HG03521 (cell line): ENCODE measurements around the gene NFXL1.

ENCODE experiments used
- ATAC-seq: cut with Tn5 transposase; IDR thresholded peaks from one replicate; pipeline ENCODE4 v1.9.1; 2021; ENCODE audit warnings: mild to moderate bottlenecking, moderate library complexity; ENCODE audit not compliant: unreplicated experiment

NFXL1 gene

DNA sequence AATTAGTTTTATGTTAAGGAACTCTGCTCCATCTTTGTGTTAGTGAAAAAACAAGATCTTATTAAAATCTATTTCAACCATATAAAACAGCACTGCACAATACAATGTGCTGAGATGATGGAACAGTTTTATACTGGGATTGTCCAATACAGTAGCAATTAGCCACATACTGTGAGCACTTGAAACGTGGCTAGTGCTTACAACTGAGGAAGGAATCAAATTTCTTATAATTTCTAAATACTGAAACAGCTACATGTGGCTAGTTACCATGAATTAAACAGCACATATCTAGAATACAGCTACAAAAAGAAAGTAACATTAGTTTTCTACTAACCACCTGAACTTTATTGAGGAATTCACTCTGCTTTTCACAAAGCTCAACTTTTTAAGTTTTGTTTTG is 14.7 kb downstream of the NFXL1 start:
- ATAC-seq, result no peak

DNA sequence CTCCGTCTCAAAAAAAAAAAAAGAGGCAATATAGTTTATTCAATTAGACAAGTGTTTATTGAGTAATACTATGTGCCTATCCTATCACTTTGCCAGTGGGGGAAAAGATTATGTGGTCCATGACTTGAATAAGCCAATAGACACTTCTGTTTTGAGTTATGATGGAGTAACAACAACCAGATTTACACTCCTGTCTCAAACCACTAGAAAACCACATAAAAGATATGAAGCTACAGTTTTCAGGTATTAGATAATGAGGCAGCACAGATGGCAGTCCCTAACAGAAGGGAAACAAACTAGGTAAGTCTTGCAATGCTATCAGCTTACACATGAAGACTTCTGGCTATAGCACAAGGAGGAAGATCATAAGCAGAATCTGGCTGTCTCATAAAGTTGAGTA is 22.5 kb downstream of the NFXL1 start:
- no peak for ATAC-seq

DNA sequence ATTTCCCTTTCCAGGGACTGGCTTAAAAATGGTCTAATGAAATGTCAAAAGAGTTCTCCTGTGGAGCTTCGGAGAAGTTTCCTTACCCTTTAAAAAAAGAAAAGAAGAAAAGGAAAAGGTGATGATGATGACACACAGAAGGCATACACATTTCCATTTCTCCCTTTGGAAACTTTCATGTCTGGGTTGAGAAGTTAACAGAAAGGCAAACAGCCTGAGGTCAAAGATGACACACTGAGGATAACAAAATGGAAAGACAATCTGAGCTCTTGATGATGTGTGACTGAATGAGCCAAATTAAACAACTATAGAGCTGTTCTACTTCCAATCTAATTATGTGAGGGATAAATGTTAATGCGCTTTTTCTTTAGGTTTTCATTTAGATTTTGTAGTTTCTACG is 32.2 kb downstream of the NFXL1 start:
- no peak for ATAC-seq

GRCh38 chr4:47879458-47879857 is 34.9 kb downstream of the NFXL1 start:
- ATAC-seq, result no peak

DNA sequence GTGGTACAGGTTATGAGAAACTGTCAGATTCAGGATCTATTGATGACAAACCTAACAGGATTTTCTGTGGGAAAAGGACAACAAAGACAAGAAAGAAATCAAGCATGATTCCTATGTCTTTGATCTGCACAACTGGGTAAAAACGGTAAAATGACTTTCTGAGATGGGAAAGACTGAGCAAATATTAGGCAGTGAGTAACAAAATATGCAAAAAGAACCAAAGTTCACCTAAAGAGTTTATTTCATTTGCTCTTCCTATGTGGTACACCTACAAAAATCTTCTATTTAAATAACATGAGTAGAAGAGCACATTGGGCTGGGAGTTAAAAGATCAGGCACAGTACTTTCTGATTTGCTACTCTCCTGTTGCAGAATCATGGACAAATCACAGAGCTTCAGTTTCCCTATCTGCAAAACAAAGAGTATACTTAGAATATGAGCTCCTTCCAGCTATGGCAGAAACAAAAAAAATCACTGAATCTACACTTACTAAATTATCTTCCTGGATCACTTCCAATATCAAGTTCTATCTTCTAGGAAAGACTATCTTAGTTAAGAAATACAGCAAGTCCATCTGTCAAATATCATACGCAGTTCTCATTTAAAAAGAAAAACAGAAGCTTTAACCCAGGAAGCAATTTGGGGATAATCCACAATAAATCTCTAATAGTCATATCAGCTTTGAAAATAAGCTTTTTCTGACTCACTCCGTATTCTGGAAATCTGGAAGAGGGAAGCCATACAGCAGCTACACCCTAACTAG is 37.4 kb downstream of the NFXL1 start:
- no peak for ATAC-seq

DNA sequence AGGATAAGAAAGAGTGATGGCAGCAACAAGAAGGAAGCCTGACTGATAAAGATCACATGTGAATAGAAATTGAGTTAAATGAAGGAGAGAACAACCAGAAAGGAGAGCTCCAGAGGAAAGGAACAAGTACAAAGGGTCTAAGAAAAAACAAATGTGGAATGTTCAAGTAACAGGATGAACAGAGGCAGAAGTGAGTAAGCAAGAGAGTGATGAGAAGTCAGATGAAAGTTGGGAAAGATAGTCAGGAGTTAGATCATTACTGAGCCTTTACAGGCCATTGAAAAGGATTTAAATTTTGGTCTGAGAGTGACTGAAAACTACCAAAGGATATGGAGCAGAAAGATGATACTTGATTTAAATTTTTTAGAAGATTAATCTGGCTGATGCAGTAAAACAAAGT is 38.1 kb downstream of the NFXL1 start:
- no peak for ATAC-seq

DNA sequence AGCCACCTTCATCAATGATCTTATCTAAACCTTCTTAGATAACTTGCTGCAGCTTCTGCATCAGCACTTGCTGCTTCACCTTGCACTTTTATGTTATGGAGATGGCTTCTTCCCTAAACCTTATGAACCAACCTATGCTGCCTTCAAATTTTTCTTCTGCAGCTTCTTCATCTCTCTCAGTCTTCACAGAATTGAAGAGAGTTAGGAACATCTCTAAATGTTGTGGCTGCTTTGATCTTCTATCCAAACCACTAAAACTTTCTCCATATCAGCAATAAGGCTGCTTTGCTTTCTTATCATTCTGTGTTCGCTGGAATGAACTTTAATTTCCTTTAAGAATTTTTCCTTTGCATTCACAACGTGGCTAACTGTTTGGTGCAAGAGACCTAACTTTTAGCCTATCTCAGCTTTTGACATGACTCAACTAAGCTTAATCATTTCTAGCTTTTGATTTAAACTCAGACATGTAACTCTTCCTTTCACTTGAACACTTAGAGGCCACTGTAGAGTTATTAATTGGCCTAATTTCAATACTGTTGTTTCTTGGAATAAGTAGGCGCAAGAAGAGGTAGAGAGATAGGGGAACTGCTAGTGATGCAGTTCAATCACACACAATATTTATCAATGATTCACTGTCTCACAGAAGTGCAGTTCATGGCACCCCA is 40.4 kb downstream of the NFXL1 start:
- no peak for ATAC-seq

GRCh38 chr4:47863486-47863885 is 50.9 kb downstream of the NFXL1 start:
- no peak for ATAC-seq

GRCh38 chr4:47862297-47862696 is 52.1 kb downstream of the NFXL1 start:
- ATAC-seq, result no peak

DNA sequence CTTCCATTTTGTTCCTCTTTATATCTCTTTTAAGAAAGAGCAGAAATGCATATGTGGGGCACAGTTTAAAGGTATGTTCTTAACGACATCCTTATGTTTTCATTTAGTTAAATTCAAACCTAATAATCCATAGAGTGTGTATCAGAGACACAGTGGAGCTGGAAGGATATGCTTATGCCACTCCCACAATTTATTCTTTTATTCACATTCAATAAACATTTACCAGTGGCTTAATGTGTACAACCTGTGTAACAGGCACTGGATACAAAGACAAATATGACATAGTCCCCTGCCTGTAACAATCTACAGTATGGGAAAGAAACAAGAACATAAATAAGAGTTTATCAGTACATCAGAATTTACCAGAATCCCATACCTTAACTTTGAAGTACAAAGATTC is 54.1 kb downstream of the NFXL1 start:
- no peak for ATAC-seq

DNA sequence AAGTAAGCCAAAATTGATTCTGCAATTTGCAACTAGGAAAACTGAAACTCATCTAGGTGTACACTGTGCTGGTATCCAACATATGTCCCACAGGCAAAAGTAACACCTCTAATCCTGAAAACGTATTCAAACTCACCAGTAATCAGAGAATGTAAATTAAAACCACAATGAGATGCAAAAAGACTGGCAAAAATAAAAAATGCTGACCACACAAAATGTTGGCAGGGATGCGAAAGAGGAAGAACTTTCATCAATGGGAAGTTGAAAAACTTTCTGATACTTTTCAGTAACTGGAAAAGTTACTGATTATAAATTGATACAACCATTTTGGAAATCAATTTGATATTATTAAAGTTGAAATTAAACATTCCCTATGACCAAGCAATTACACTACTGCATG is 56.4 kb downstream of the NFXL1 start:
- ATAC-seq, result no peak

DNA sequence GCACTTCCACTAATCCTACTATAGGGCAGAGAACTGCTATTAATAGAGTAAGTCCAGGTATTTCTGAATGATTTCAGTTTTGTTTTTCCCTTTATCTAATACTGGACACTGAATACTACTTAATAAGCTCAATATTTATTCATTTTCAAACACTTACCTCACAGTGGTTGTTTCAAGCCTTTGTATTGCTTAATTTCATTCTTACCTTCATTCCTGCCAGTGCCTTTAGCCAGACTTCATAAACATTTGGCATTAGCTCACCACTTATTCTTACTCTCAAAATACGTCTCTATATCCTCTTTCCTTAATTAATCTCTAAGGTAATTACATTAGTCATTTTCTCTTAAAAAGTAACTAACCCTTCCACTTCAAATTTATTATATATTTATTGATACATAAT is 57.7 kb downstream of the NFXL1 start:
- no peak for ATAC-seq

GRCh38 chr4:47855350-47855749 is 59.0 kb downstream of the NFXL1 start:
- no peak for ATAC-seq

DNA sequence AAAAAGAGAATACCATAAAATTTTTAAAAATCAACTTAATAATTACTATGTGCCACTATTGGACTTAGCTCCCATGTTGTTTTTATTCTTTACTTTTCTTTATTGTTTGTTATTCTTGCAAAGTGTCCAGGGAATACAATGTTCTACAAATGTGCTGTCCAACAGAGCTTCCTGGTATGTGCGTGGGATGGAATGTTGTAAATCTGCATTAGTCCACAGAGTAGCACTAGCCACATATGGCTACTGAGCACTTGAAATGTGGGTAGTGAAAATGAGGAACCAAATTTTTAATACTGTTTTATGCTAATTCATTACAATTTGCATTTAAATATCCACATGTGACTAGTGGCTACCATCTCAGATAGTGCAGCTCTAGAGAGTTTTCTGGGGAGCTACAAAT is 62.2 kb downstream of the NFXL1 start:
- no peak for ATAC-seq

DNA sequence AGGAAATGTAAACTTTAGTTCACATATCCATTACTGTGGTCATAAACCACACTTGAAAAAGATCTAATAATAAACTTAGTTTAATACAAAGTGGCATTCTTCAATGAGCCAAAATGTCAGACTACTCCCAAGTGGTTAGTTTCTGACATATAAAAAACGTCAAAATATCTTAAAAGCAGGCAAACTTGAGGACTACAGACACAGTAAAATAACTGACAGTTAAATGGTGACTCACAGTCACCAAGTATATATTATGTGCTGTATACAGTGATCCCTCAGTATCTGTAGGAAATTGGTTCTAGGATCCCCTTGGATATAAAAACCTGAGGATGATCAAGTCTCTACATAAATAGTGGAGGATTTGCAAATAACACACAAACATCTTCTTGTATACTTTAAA is 64.9 kb downstream of the NFXL1 start:
- no peak for ATAC-seq

DNA sequence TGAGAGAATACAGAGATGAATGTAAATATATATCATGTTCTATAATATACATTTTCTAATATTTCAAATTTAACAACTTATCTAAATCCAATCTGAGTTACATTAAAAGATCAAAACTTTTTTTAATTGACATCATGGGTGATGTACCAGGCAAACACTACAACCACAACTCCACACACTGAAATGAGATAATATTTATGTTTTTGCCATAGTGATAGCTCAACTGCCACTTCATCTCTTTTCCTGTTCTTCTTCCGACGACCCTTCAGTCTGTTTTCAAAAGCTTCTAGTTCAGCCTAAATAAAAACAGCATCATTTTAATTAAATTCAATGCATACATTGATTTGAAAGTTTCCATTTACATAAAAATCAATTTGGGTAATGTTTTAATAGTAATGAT is 66.3 kb downstream of the NFXL1 start:
- no peak for ATAC-seq

- no peak for ATAC-seq
These were observed 71.4 kb downstream of the NFXL1 start for GRCh38 chr4:47842985-47843384.

- no peak for ATAC-seq
These were observed 74.1 kb downstream of the NFXL1 start for GRCh38 chr4:47840291-47840690.

- peak; percentile 62 for ATAC-seq
These were observed 75.1 kb downstream of the NFXL1 start for GRCh38 chr4:47839259-47839658.

DNA sequence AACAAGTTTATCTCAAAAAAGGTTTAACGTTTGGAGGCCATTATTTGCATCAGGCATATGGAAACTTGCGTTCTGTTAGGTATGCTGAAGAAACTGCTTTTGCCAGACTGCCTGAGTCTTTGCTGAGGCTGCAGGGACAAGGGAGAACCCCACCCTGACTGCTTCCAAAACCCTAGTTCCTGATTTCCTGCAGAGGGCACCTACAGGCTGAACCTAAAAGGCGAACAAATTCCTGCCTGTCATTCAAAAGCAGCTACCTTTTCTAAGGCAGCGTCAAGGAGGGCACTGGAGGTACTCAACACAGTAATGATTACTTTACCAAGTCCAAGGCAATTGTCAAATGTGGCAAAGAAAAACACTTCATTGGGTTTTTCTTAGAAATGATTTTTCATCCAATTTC is 75.9 kb downstream of the NFXL1 start:
- no peak for ATAC-seq

DNA sequence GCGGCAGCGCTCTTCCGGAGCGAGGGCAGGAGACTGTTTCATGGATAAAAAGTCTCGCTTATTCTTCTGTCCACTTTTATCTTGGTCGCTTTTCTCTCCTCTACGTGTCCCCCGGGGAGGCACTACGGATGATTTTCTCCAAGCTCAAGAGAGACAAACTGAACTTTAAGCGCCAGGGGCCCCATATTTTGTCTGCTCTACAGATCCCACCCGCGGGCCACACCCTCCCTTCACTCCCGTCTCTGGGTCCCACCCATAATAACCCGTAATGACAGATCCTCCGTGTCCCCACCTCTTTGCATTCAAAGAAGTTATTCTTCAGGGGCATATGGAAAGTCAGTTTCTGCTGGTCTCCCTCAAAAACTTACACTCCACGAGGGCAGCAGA is 76.5 kb downstream of the NFXL1 start, which contains the start of gene CORIN:
CORIN (minus strand) TSS at position 160 of the 387 bp plus-strand sequence; CDS start at position 42, 118 bp downstream.
- no peak for ATAC-seq

DNA sequence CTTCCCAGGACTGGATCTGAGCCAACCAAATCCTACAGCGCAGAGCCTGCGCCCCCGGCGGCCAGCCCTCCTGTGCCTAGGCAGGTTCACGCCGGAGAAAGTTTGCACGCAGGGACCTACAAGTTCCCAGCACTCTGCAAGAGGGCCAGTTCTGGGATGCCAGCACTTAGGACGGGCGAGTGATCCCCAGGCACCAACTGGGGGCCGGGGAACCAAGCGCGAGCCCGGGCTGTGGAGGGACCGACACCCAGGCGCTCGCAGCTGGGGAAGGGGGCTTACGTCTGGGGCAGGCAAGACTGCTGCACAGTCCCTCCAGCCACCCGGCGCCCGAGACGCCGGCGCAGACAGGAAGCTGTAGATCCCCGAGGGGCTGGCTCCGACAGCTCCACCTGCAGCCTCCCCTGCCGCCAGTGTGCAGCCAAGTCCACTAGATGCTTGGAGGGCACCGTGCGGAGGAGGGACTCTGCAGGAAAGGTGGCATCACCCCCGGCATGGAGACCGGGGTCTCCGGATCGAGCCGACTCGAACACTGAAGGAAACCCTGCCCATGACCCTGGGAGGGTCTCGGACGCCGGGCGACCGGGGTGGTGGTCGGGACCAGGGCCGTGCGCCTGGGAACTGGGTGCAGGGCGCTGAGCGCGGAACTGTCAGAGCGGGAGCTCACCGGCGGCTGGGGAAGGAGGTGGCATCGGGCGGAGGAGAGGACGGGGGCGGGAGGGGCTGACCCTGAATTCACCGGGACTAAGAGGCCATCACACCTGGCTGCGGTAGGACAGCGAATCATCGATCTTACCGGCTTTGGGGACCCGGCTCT is 77.1 kb downstream of the NFXL1 start:
- ATAC-seq, result peak; percentile 50
